Esophagus muscularis mucosa (tissue), 4 donors: ENCODE results near the gene TP53RK.

Source experiments
- EP300 ChIP-seq: sonication (generic); formaldehyde crosslinking; IDR thresholded peaks from one replicate; pipeline ENCODE4 v1.6.1; 2017; ENCODE audit warnings: antibody characterized with exemption
- POLR2A ChIP-seq: fragments of 450-650 bp; IDR thresholded peaks from one replicate; pipeline ENCODE4 v1.6.1; 2017; ENCODE audit warnings: antibody characterized with exemption, moderate library complexity, mild to moderate bottlenecking, low read depth
- POLR2AphosphoS5 ChIP-seq, 2 donors: sonication (generic); formaldehyde crosslinking; IDR thresholded peaks; one replicate each; pipeline ENCODE4 v1.6.1; 2017; ENCODE audit warnings: antibody characterized with exemption in 2 of 2
- TF ChIP-seq, protein P1 (sequence below), 3 experiments: fragments of 200-600 bp in 2 of 3; fragments of 450-650 bp in 1 of 3; sonication (generic) in 2 of 3; IDR thresholded peaks; one replicate each; pipeline ENCODE4 v1.5.1; 2017 to 2019; ENCODE audit warnings: antibody characterized with exemption in 3 of 3, mild to moderate bottlenecking in 2 of 3, moderate library complexity in 1 of 3

DNA sequence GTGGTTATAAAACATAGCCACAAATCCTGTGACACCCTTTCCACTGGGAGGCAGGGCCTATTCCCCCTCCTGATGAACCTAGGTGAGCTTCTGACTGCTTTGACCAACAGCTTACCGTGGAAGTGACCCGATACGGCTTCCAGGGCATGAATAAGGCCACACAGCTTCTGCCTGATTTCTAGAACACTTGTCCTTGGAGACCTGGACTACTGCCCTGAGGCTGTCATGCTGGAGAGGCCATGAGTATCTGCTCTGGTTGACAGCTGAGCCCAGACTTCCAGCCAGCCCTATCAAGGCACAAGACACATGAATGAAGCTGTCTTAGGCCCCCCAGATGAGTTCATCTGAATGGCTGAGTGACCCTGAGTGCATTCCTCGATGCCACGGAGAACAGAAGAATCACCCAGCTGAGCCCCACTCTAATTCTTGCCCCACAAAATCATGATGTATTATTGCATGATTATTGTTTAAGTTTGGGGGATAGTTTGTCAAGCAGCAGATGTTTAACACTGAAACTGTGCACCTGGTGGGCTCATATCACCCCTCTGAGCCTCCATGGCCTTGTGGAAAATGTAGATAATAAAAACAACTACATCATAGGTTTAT is 16.6 kb downstream of the TP53RK start:
- TF ChIP-seq, protein P1, sequence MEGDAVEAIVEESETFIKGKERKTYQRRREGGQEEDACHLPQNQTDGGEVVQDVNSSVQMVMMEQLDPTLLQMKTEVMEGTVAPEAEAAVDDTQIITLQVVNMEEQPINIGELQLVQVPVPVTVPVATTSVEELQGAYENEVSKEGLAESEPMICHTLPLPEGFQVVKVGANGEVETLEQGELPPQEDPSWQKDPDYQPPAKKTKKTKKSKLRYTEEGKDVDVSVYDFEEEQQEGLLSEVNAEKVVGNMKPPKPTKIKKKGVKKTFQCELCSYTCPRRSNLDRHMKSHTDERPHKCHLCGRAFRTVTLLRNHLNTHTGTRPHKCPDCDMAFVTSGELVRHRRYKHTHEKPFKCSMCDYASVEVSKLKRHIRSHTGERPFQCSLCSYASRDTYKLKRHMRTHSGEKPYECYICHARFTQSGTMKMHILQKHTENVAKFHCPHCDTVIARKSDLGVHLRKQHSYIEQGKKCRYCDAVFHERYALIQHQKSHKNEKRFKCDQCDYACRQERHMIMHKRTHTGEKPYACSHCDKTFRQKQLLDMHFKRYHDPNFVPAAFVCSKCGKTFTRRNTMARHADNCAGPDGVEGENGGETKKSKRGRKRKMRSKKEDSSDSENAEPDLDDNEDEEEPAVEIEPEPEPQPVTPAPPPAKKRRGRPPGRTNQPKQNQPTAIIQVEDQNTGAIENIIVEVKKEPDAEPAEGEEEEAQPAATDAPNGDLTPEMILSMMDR (IDR thresholded peaks at IDR 0.05) = no peak
- TF ChIP-seq POLR2AphosphoS5 (IDR thresholded peaks at IDR 0.05) = no peak
- TF ChIP-seq POLR2A = no peak
- no peak for TF ChIP-seq EP300
